Esophagus muscularis mucosa (tissue), 4 donors: ENCODE results near the gene IRF2BP2. TPM values are rescaled to one million over a fixed set of nuclear protein-coding genes. Genes with fewer than 3 reads are reported as not detected.

Experiments
- DNase-seq: peaks from one replicate; pipeline ENCODE4 v3.0.0-alpha.2; 2017; ENCODE audit errors: extremely low spot score
- H3K27ac ChIP-seq, 4 donors: fragments of 200-600 bp; sonication (generic); replicated peaks in 1 of 4; 1 replicate in 3 of 4; 2 replicates in 1 of 4; pipeline ENCODE4 v1.5.1; 2016 to 2019; ENCODE audit warnings: mild to moderate bottlenecking in 1 of 4
- H3K27me3 ChIP-seq, 4 donors: fragments of 200-600 bp; sonication (generic); one replicate each; pipeline versions ENCODE4 v1.5.1 to v1.6.0; 2016 to 2019
- H3K36me3 ChIP-seq, 4 donors: fragments of 200-600 bp; sonication (generic); one replicate each; pipeline ENCODE4 v1.5.1; 2016 to 2019
- H3K4me1 ChIP-seq, 4 donors: fragments of 200-600 bp; sonication (generic); one replicate each; pipeline ENCODE4 v1.5.1; 2016 to 2019
- H3K4me3 ChIP-seq, 4 donors: fragments of 200-600 bp; sonication (generic); 1 replicate in 2 of 4; 2 replicates in 2 of 4; pipeline ENCODE4 v1.5.1; 2016 to 2019; ENCODE audit warnings: mild to moderate bottlenecking in 4 of 4, moderate library complexity in 1 of 4
- H3K9me3 ChIP-seq, 4 donors: fragments of 200-600 bp; sonication (generic); 1 replicate in 3 of 4; 2 replicates in 1 of 4; pipeline ENCODE4 v1.5.1; 2016 to 2019
- CTCF ChIP-seq, 3 experiments: fragments of 200-600 bp in 2 of 3; fragments of 450-650 bp in 1 of 3; sonication (generic) in 2 of 3; IDR thresholded peaks; one replicate each; pipeline ENCODE4 v1.5.1; 2017 to 2019; ENCODE audit warnings: antibody characterized with exemption in 3 of 3, mild to moderate bottlenecking in 2 of 3, moderate library complexity in 1 of 3
- EP300 ChIP-seq: sonication (generic); formaldehyde crosslinking; IDR thresholded peaks from one replicate; pipeline ENCODE4 v1.6.1; 2017; ENCODE audit warnings: antibody characterized with exemption
- POLR2A ChIP-seq: fragments of 450-650 bp; IDR thresholded peaks from one replicate; pipeline ENCODE4 v1.6.1; 2017; ENCODE audit warnings: antibody characterized with exemption, moderate library complexity, mild to moderate bottlenecking, low read depth
- POLR2AphosphoS5 ChIP-seq, 2 donors: sonication (generic); formaldehyde crosslinking; IDR thresholded peaks; one replicate each; pipeline ENCODE4 v1.6.1; 2017; ENCODE audit warnings: antibody characterized with exemption in 2 of 2
- WGBS: methylation state at CpG from one replicate; pipeline ENCODE4 v1.1.5; 2018; 5-methylcytosine and 5-hydroxymethylcytosine counted together
- intact Hi-C: fragments of 100-400 bp; cut with DNase I; formaldehyde crosslinking; loops from one replicate; pipeline ENCODE4 v1.15.1; 2023
- total RNA-seq, 4 donors: library from RNA; depleted of rRNA; stranded (reverse); fragments of >200 nt; gene quantifications; one replicate each; pipeline versions ENCODE4 v1.1.0 to v1.2.1, GENCODE V29; 2016

Gene IRF2BP2
- total RNA-seq, 4 donors from 2014 or later: 83.3 to 119 (median 97.9) TPM

- 32% methylated on average over 7 of the region's 7 CpGs for WGBS
- intact Hi-C loops: loop anchor here (5.0 kb wide), 1 partner anchor 105 kb away; no protein-coding TSS in a partner anchor
- Histone ChIP-seq H3K9me3 (no peaks in the 10 kb centered on the region), H3K36me3 (peaks cover 8 to 26% (median 11%) of the 10 kb centered on the region in 4 donors), H3K27ac (peak overlapping the region; percentile 92 to 100 (median 100)), H3K27me3 (no peaks in the 10 kb centered on the region), H3K4me3 (peak overlapping the region; percentile 71 to 91 (median 85)), H3K4me1 (peaks cover 49 to 66% (median 60%) of the 10 kb centered on the region in 4 donors)
- no peak for DNase-seq
- peak; percentile 19 for TF ChIP-seq POLR2A
- no peak for TF ChIP-seq EP300
- peak in 1 of 2 donors; percentile 81 for TF ChIP-seq POLR2AphosphoS5 (IDR thresholded peaks at IDR 0.05)
- no peak for TF ChIP-seq CTCF (IDR thresholded peaks at IDR 0.05)
Observed at GRCh38 chr1:234602334-234603220, 7.4 kb downstream of the IRF2BP2 start.

GRCh38 chr1:234601301-234602017, 8.5 kb downstream of the IRF2BP2 start:
- H3K4me3 ChIP-seq: peak overlapping the region in 2 of 4 donors; percentile 55 to 59

GRCh38 chr1:234600418-234601281, 9.3 kb downstream of the IRF2BP2 start:
- peaks cover 49 to 62% (median 59%) of the 10 kb centered on the region in 4 donors for H3K4me1 ChIP-seq
- intact Hi-C loops: loop anchor here (2.0 to 5.0 kb wide), 2 partner anchors 66 to 103 kb away; no protein-coding TSS in a partner anchor
- no peak for DNase-seq

More at GRCh38 chr1:234601301-234602017, 8.5 kb downstream of the IRF2BP2 start:
- no peaks in the 10 kb centered on the region for H3K27me3 ChIP-seq
- peaks cover 0 to 15% (median under 1%) of the 10 kb centered on the region in 4 donors for H3K36me3 ChIP-seq
- WGBS: 11% methylated on average over 10 of the region's 10 CpGs
- no peaks in the 10 kb centered on the region for H3K9me3 ChIP-seq
- no peak for DNase-seq
- H3K27ac ChIP-seq: peak overlapping the region; percentile 92 to 100 (median 100)
- intact Hi-C loops: loop anchor here (2.0 to 5.0 kb wide), 2 partner anchors 67 to 104 kb away; no protein-coding TSS in a partner anchor
- H3K4me1 ChIP-seq: peaks cover 49 to 62% (median 59%) of the 10 kb centered on the region in 4 donors
- peak in 1 of 2 donors; percentile 41 for TF ChIP-seq POLR2AphosphoS5 (IDR thresholded peaks at IDR 0.05)
- TF ChIP-seq POLR2A: no peak

More at GRCh38 chr1:234600418-234601281, 9.3 kb downstream of the IRF2BP2 start:
- TF ChIP-seq POLR2AphosphoS5 (IDR thresholded peaks at IDR 0.05): no peak
- no peak for TF ChIP-seq POLR2A
- no peak for TF ChIP-seq EP300
- no peak for TF ChIP-seq CTCF (IDR thresholded peaks at IDR 0.05)
- no peaks in the 10 kb centered on the region for H3K27me3 ChIP-seq
- peak overlapping the region; percentile 55 to 64 (median 57) for H3K4me3 ChIP-seq
- peak overlapping the region; percentile 92 to 100 (median 100) for H3K27ac ChIP-seq
- peaks cover 0 to 7% (median 0%) of the 10 kb centered on the region in 4 donors for H3K36me3 ChIP-seq
- 5% methylated on average over 11 of the region's 11 CpGs for WGBS
- H3K9me3 ChIP-seq: no peaks in the 10 kb centered on the region
